Muscle layer of duodenum (tissue), 2 donors: Measurements from ENCODE around the gene FASTKD2.

Source experiments
- H3K27ac ChIP-seq: one replicate; pipeline ENCODE4 v1.7.0; 2013; ENCODE audit warnings: mild to moderate bottlenecking, low read length
- H3K27me3 ChIP-seq: one replicate; pipeline ENCODE4 v1.7.0; 2013; ENCODE audit warnings: low read depth, mild to moderate bottlenecking, control low read depth, low read length
- H3K36me3 ChIP-seq, 2 donors: one replicate each; pipeline ENCODE4 v1.7.0; 2013; ENCODE audit warnings: low read length in 2 of 2, control low read depth in 1 of 2, mild to moderate bottlenecking in 1 of 2; ENCODE audit not compliant: insufficient read depth in 2 of 2, control insufficient read depth in 1 of 2
- H3K4me1 ChIP-seq, 2 donors: one replicate each; pipeline ENCODE4 v1.7.0; 2013; ENCODE audit warnings: low read length in 2 of 2, mild to moderate bottlenecking in 2 of 2, control low read depth in 1 of 2, moderate library complexity in 1 of 2; ENCODE audit not compliant: insufficient read depth in 2 of 2, control insufficient read depth in 1 of 2
- H3K4me3 ChIP-seq, 2 donors: one replicate each; pipeline ENCODE4 v1.7.0; 2013; ENCODE audit warnings: low read length in 2 of 2, low read depth in 1 of 2, mild to moderate bottlenecking in 1 of 2
- H3K9me3 ChIP-seq, 2 donors: one replicate each; pipeline ENCODE4 v1.7.0; 2013; ENCODE audit warnings: low read length in 2 of 2, control low read depth in 1 of 2, mild to moderate bottlenecking in 1 of 2; ENCODE audit not compliant: control insufficient read depth in 1 of 2
- donor health status: healthy.

Gene FASTKD2

DNA sequence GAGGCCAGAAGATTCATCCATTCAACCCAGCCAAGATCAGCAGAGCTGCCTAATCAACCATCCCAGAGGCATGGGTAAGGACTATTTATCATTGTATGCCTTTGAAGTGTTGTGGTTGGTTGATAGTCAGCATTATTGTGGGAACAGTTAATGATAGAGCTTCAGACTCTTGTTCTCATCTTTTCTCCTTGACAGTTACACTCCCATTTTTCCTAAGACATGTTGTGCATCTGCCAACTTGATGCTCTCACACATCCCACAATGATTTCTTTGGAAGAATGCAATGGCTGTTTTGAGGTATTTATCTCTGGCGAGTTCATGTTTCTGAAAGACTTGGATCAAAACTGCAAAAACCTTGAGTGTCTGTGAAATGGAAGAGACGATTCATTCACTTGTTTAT is 55.4 kb downstream of the FASTKD2 start:
- H3K4me1 ChIP-seq = peaks cover 0 to 12% of the 10 kb centered on the region in 2 donors
- H3K36me3 ChIP-seq = no peaks in the 10 kb centered on the region
- no peaks in the 10 kb centered on the region for H3K27me3 ChIP-seq
- H3K27ac ChIP-seq = no peak overlapping the region
- H3K9me3 ChIP-seq = no peaks in the 10 kb centered on the region
- H3K4me3 ChIP-seq = no peak overlapping the region

DNA sequence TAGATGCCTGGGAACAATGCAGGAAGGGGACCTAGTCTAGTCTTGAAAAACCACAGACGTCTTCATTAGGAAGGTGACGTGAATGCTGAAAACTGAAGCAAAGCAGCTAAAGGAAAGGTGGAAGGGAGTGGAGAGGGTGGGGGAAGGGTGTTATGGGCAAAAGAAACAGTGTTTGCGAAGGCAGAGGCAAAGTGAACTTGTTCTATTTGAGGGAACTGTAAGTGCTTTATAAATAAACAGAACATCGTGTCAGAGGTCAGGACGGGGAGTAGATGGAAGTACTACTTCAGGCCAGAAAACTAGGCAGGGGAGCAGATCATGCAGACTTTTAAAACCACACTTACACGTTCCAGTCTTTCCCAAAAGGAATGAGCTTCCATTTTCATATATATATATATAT is 57.8 kb downstream of the FASTKD2 start:
- Histone ChIP-seq H3K27ac (no peak overlapping the region), H3K9me3 (no peaks in the 10 kb centered on the region), H3K4me1 (peaks cover 0 to 12% of the 10 kb centered on the region in 2 donors), H3K4me3 (no peak overlapping the region), H3K36me3 (no peaks in the 10 kb centered on the region), H3K27me3 (no peaks in the 10 kb centered on the region)

DNA sequence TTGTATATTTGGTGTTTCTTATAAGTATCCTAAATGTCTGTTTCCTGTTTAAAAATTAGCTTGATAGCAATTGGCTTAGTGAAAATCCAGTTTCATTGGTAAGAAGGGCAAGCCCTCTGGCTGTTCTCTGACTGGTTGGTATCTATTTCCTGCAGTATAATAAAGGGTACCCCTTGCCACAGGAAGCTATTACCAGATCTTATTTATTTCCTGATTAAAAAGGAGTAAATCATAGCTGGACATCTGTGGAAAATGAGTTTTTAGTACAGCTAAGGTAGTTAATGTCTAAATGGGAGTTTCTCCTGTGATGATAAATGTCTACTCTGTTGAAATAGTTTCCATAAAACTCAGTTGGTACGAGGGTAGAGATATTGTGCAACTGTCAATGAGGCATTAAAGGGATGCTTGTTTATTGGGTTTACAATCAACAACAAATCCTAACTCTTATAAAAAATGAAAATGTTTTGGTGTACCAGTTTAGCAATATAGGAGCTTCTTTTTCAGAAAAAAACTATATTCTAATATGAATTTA is 58.7 kb downstream of the FASTKD2 start:
- Histone ChIP-seq H3K9me3 (no peaks in the 10 kb centered on the region), H3K27ac (no peak overlapping the region), H3K27me3 (no peaks in the 10 kb centered on the region), H3K4me1 (peaks cover 0 to 12% of the 10 kb centered on the region in 2 donors), H3K4me3 (no peak overlapping the region), H3K36me3 (no peaks in the 10 kb centered on the region)

DNA sequence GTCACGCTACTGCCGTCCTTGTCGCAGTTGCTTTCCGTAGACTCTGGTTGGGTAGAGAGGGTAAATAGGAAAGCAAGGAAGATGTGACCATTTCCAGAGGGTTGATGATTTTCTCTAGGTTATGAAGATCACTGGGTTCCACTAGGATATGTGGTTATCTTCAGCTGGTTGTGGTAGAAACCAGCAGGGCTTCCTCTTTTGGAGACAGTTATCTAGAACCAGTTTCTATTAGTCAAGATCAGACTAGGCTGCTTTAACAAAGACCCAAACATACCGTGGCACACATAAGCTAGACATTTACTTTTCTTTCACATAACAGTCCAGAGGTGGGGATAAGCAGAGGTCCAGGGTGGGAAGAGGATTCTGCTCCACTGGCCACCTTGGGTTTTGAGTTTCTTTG is 59.6 kb downstream of the FASTKD2 start:
- Histone ChIP-seq H3K36me3 (no peaks in the 10 kb centered on the region), H3K4me3 (no peak overlapping the region), H3K4me1 (peaks cover 0 to 12% of the 10 kb centered on the region in 2 donors), H3K27ac (no peak overlapping the region), H3K9me3 (no peaks in the 10 kb centered on the region), H3K27me3 (no peaks in the 10 kb centered on the region)

DNA sequence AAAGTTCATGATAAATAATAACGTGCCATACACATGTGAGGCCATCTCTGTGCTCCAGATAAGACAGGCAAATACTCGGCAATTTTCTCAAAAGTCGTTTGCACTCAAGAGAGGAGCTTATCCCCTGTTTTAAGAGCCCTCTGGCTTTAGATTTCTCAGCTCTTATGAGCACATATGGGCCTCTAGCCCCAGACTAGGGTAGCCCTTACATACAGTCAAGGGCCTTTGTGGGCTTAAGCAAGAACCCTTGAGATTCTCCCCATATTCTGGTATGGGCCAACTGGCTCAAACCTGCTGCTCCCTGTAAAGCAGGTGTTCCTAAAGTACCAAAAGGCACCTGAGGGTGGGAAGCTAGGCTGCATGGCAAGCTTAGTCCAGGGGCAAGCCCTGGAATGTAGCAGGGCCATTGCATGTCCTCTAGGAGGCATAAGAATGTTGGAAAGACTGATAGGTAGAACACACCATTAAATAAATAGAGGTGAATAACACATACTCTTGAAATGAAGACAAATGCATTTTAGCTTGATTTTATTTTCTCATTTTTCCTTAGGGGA is 66.1 kb downstream of the FASTKD2 start:
- no peak overlapping the region for H3K27ac ChIP-seq
- H3K4me3 ChIP-seq = no peak overlapping the region

DNA sequence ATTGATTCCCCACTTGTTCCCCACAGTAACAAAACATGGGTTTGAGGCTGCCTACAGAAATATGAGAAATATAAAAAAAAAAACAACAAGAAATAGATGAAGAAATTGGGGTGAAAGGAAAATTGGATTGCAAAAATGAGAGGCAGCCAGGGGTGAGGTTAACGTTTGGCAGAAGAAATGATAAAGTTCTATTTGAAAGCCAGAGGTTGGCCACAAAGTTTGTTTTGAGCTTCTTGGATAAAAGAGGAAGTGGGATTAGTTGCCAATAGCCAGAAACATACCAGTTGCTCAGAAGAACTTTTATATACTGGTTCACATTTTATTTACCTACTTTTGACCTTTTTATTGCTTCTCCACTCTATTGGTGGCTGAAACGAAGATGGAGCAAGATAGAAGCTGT is 67.5 kb downstream of the FASTKD2 start:
- peaks cover 0 to 20% of the 10 kb centered on the region in 2 donors for H3K4me1 ChIP-seq
- no peaks in the 10 kb centered on the region for H3K27me3 ChIP-seq

More for the DNA sequence above, 66.1 kb downstream of the FASTKD2 start:
- Histone ChIP-seq H3K9me3 (peaks cover 0 to 8% of the 10 kb centered on the region in 2 donors), H3K36me3 (no peaks in the 10 kb centered on the region), H3K4me1 (peaks cover 0 to 11% of the 10 kb centered on the region in 2 donors), H3K27me3 (no peaks in the 10 kb centered on the region)

DNA sequence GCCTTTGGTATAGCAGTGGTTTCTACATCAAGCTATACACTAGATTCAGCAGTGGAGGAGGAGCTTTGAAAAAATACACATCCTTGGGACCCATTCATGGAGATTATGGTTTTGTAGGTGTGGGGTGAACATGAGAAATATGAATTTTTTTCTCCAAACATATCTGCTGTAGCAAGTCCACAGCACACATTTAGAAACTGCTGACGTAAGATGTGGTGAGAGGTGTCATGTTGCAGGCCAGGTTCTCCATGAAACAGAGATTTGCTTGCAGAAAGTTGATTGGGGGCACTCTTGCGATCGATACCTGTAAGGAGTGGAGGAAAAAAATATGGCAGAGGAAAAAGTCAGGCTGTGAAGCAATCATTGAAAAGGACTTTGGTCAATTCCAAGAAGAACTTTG is 67.9 kb downstream of the FASTKD2 start:
- peaks cover 0 to 20% of the 10 kb centered on the region in 2 donors for H3K4me1 ChIP-seq
- H3K27me3 ChIP-seq = no peaks in the 10 kb centered on the region
- H3K9me3 ChIP-seq = peaks cover 0 to 8% of the 10 kb centered on the region in 2 donors
- no peak overlapping the region for H3K27ac ChIP-seq
- peak overlapping the region in 1 of 2 donors; percentile 27 for H3K4me3 ChIP-seq
- no peaks in the 10 kb centered on the region for H3K36me3 ChIP-seq

More for the DNA sequence above, 67.5 kb downstream of the FASTKD2 start:
- H3K4me3 ChIP-seq = no peak overlapping the region
- peaks cover 0 to 8% of the 10 kb centered on the region in 2 donors for H3K9me3 ChIP-seq
- H3K27ac ChIP-seq = no peak overlapping the region
- H3K36me3 ChIP-seq = no peaks in the 10 kb centered on the region

DNA sequence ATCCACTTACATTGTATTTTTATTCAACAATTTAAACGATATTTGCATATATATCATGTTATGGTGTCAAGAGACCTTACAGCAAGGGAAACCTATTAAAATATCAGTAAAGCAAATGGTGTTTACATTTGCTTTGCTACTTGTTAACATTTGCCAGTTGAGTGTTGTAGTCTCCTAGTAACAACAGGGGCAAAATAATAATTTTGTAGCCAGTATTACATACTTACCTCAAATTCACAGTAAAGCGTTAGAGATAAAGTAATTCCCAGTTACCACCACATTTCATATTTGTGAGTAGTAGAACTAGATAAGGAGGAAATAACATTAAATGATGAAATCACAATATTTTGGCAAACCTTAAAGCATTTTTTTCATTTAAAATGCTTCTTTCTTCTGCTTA is 71.3 kb downstream of the FASTKD2 start:
- Histone ChIP-seq H3K4me3 (no peak overlapping the region), H3K36me3 (no peaks in the 10 kb centered on the region), H3K9me3 (peaks cover 0 to 8% of the 10 kb centered on the region in 2 donors), H3K27ac (no peak overlapping the region), H3K27me3 (no peaks in the 10 kb centered on the region), H3K4me1 (peaks cover 0 to 20% of the 10 kb centered on the region in 2 donors)

DNA sequence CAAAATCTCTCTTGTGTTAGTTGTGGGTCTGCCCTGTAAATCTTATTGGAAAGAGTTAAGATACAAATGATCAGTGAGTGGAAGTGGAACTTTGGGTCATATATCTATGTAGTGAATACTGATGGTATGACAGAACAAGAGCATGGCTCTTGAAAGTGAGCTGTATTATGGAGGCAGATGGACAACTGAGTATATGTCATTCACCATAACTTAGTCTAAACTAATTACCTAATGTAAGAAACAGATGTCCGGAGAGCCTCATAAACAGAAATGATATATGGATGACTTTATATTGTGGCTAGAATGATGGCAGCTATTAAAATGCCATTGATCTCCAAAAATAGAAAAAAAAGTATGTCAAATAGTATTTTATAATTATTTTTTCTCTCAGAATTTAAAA is 72.4 kb downstream of the FASTKD2 start:
- Histone ChIP-seq H3K4me3 (no peak overlapping the region), H3K9me3 (peaks cover 0 to 8% of the 10 kb centered on the region in 2 donors), H3K27me3 (no peaks in the 10 kb centered on the region), H3K4me1 (peaks cover 0 to 12% of the 10 kb centered on the region in 2 donors), H3K27ac (no peak overlapping the region), H3K36me3 (no peaks in the 10 kb centered on the region)

DNA sequence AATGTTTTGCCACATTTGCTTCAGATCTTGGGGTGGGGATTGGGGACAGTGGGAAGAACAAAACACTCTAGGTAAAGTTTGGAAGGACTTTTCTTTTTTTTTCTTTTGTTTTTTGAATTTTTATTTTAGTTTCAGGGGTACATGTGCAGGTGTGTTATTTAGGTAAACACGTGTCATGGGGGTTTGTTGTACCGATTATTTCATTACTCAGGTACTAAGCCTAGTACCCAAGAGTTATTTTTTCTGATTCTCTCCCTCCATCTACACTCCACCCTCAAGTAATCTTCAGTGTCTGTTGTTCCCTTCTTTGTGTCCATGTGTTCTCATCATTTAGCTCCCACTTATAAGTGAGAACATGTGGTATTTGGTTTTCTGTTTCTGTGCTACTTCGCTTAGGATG is 73.3 kb downstream of the FASTKD2 start:
- H3K4me1 ChIP-seq = peaks cover 0 to 12% of the 10 kb centered on the region in 2 donors
- no peak overlapping the region for H3K27ac ChIP-seq
- H3K9me3 ChIP-seq = peaks cover 0 to 3% of the 10 kb centered on the region in 2 donors
- no peaks in the 10 kb centered on the region for H3K36me3 ChIP-seq
- H3K27me3 ChIP-seq = no peaks in the 10 kb centered on the region
- no peak overlapping the region for H3K4me3 ChIP-seq

DNA sequence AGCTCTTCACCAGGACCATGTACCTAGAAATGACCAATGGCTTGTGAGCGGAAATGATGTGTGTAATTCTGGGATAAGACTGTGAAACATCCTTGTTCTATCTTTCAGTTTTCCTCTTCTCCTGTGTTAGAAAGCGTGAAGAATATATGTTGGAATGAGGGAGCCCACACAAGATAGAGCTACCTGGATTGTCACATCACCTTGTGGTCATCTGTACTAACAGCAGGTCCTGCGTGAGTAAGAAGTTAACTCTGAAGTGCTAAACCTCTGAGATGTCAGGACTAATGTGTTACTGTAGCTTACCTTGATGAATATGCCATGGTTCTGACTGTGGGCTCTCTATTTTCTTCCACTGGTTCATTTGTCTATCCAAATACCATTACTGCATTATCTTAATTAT is 75.6 kb downstream of the FASTKD2 start:
- Histone ChIP-seq H3K27ac (no peak overlapping the region), H3K9me3 (no peaks in the 10 kb centered on the region), H3K4me3 (no peak overlapping the region), H3K27me3 (no peaks in the 10 kb centered on the region), H3K4me1 (peaks cover 0 to 11% of the 10 kb centered on the region in 2 donors), H3K36me3 (no peaks in the 10 kb centered on the region)
